HepG2 (cell line): Measurements from ENCODE around the gene MRFAP1L1. TPM values are rescaled to one million over a fixed set of nuclear protein-coding genes. Genes with fewer than 3 reads are reported as not detected.

Experiments
- ATAC-seq: fragments of 200-7000 bp; cut with Tn5 transposase; 3 replicates; pipeline ENCODE4 v1.9.1; 2020; ENCODE audit warnings: mild to moderate bottlenecking, moderate library complexity
- BruUV-seq: library from RNA; stranded (reverse); fragments of 400-500 nt; replicated peaks from 2 replicates; lab custom pipeline; 2021; lab: Mats Ljungman, UMichigan
- CTCF ChIA-PET: fragments of 300-600 bp; formaldehyde crosslinking; extraction: SDS; loops from one replicate; lab custom pipeline; 2021; ENCODE audit warnings: low total read pairs, inconsistent platforms, low intra/inter-chr PET ratio; lab: Yijun Ruan, JAX
- POLR2A ChIA-PET: fragments of 350-600 bp; sonication (Branson Sonifier 250); formaldehyde crosslinking; loops from one replicate; lab custom pipeline; 2020; ENCODE audit warnings: antibody characterized with exemption, inconsistent platforms; lab: Yijun Ruan, JAX
- DNase-seq: peaks from one replicate; pipeline ENCODE4 v3.0.0-alpha.2; 2015; ENCODE audit warnings: low spot score
- FAIRE-seq: peaks from 3 replicates; lab custom pipeline; 2011; peaks lifted over from hg19 to GRCh38; lab: Jason Lieb, UNC
- H2AFZ ChIP-seq: one replicate; pipeline ENCODE4 v1.6.1; 2011; ENCODE audit warnings: low read length, inconsistent platforms
- H3K27ac ChIP-seq: fragments of 300-600 bp; 3 replicates; pipeline ENCODE4 v1.8.0; 2011; ENCODE audit warnings: mixed run types, mild to moderate bottlenecking, mixed read lengths, low read length, inconsistent platforms; ENCODE audit not compliant: insufficient read depth; ENCODE audit errors: extremely low read length
- H3K27me3 ChIP-seq, 2 experiments: fragments of 200-600 bp in 1 of 2; 2 replicates in 1 of 2; 3 replicates in 1 of 2; pipeline versions ENCODE4 v1.6.0 to v1.8.0; 2011; ENCODE audit warnings: low read length in 2 of 2, mild to moderate bottlenecking in 2 of 2, moderate library complexity in 2 of 2, inconsistent platforms in 1 of 2; ENCODE audit not compliant: insufficient read depth in 2 of 2, control insufficient read depth in 1 of 2
- H3K36me3 ChIP-seq, 2 experiments: fragments of 200-600 bp in 1 of 2; replicated peaks in 1 of 2; 2 replicates in 1 of 2; 3 replicates in 1 of 2; pipeline versions ENCODE4 v1.5.1 to v1.8.0; 2011; ENCODE audit warnings: low read length in 2 of 2, inconsistent platforms in 1 of 2; ENCODE audit not compliant: insufficient read depth in 2 of 2, control insufficient read depth in 1 of 2
- H3K4me1 ChIP-seq: 2 replicates; pipeline ENCODE4 v1.5.1; 2012; ENCODE audit warnings: low read length, inconsistent platforms; ENCODE audit not compliant: insufficient read depth
- H3K4me2 ChIP-seq: 2 replicates; pipeline ENCODE4 v1.6.0; 2011; ENCODE audit warnings: low read depth, low read length, inconsistent platforms
- H3K4me3 ChIP-seq, 3 experiments: fragments of 200-600 bp in 1 of 3; sonication (generic), shearing (Covaris generic) in 1 of 3; replicated peaks in 1 of 3; 2 replicates each; pipeline ENCODE4 v1.5.1; 2011 to 2016; ENCODE audit warnings: low read length in 3 of 3, inconsistent platforms in 2 of 3, low read depth in 2 of 3, mild to moderate bottlenecking in 2 of 3, control low read depth in 1 of 3, mixed read lengths in 1 of 3; ENCODE audit not compliant: insufficient read depth in 1 of 3
- H3K79me2 ChIP-seq: one replicate; pipeline ENCODE4 v1.6.1; 2011; ENCODE audit warnings: low read length, inconsistent platforms; ENCODE audit not compliant: insufficient read depth
- H3K9ac ChIP-seq: 2 replicates; pipeline ENCODE4 v1.6.0; 2011; ENCODE audit warnings: mild to moderate bottlenecking, low read depth, low read length, inconsistent platforms; ENCODE audit not compliant: insufficient read depth
- H3K9me3 ChIP-seq: 2 replicates; pipeline ENCODE4 v1.5.1; 2012; ENCODE audit warnings: mild to moderate bottlenecking, low read length
- H4K20me1 ChIP-seq: 2 replicates; pipeline ENCODE4 v1.6.0; 2011; ENCODE audit warnings: inconsistent platforms, mild to moderate bottlenecking, low read length, moderate library complexity; ENCODE audit not compliant: insufficient read depth
- ONECUT2 ChIP-seq: sonication (generic); formaldehyde crosslinking; IDR thresholded peaks from 2 replicates; pipeline ENCODE4 v1.4.0; 2020; ENCODE audit warnings: missing genetic modification reagents
- SIN3A ChIP-seq: IDR thresholded peaks from 2 replicates; pipeline ENCODE4 v1.6.1; 2011; ENCODE audit warnings: low read depth, mild to moderate bottlenecking, control low read depth, low read length, borderline replicate concordance
- SMYD3 ChIP-seq: sonication (generic); formaldehyde crosslinking; IDR thresholded peaks from 2 replicates; pipeline ENCODE4 v1.8.1; 2023; ENCODE audit warnings: mild to moderate bottlenecking, missing genetic modification reagents
- ZBTB39 ChIP-seq: sonication (generic); formaldehyde crosslinking; IDR thresholded peaks from 2 replicates; pipeline ENCODE4 v1.5.0; 2020; ENCODE audit warnings: missing genetic modification reagents
- ZGPAT ChIP-seq: IDR thresholded peaks from 2 replicates; pipeline ENCODE4 v1.6.1; 2016; ENCODE audit warnings: mild to moderate bottlenecking
- ZMYM4 ChIP-seq: sonication (generic); formaldehyde crosslinking; IDR thresholded peaks from 2 replicates; pipeline ENCODE4 v1.8.1; 2023; ENCODE audit warnings: mild to moderate bottlenecking, missing genetic modification reagents
- ZNF142 ChIP-seq: sonication (generic); formaldehyde crosslinking; IDR thresholded peaks from 2 replicates; pipeline ENCODE4 v1.4.0; 2020; ENCODE audit warnings: missing genetic modification reagents
- WGBS: methylation state at CpG from one replicate; pipeline ENCODE4 v1.1.6; 2017; ENCODE audit warnings: low lambda C conversion rate; 5-methylcytosine and 5-hydroxymethylcytosine counted together
- in situ Hi-C: cut with HindIII; loops from 2 replicates; pipeline ENCODE4 v1.10.0; 2017; ENCODE audit warnings: low pct_unique_long_range_greater_than_20kb; ENCODE audit not compliant: extremely low pct_ligation_motif_present
- intact Hi-C: fragments of 100-400 bp; cut with micrococcal nuclease; formaldehyde crosslinking; loops from one replicate; pipeline ENCODE4 v1.10.0; 2022; ENCODE audit not compliant: unreplicated experiment
- polyA plus RNA-seq, 8 experiments: library from polyadenylated mRNA; depleted of rRNA in 3 of 8; stranded (reverse) in 7 of 8; unstranded in 1 of 8; fragments of >200 nt; fragmentation: Illumina TruSeq in 4 of 8; extraction: Trizol in 4 of 8; gene quantifications; 2 replicates each; pipeline versions ENCODE4 v1.2.1 to v1.2.3, GENCODE V29; 2011 to 2016; ENCODE audit warnings: low read depth in 4 of 8, missing spikeins in 1 of 8, mixed read lengths in 1 of 8; ENCODE audit not compliant: insufficient read depth in 1 of 8
- total RNA-seq, 5 experiments: library from RNA; depleted of rRNA; stranded (reverse); fragments of >200 nt; fragmentation: Illumina TruSeq; extraction: Trizol; gene quantifications; 2 replicates each; pipeline ENCODE4 v1.2.3, GENCODE V29; 2016; ENCODE audit warnings: low read depth in 1 of 5

Gene MRFAP1L1
- total and polyA plus RNA-seq, 2 of the 13 experiments (the other 11 are each of a cell fraction or from before 2014, with no cell fraction given): 44.8 to 76.6 TPM

- Histone ChIP-seq H3K79me2 (no peaks in the 10 kb centered on the region), H3K36me3 (no peaks in the 10 kb centered on the region), H3K9ac (no peak overlapping the region), H3K27ac (no peak overlapping the region), H3K4me1 (peaks cover 4% of the 10 kb centered on the region), H3K27me3 (no peaks in the 10 kb centered on the region), H3K9me3 (no peaks in the 10 kb centered on the region), H3K4me3 (no peak overlapping the region), H4K20me1 (no peaks in the 10 kb centered on the region), H3K4me2 (no peak overlapping the region), H2AFZ (no peak overlapping the region)
- intact Hi-C loops: no loop called here
- no TSS peak for BruUV-seq
- in situ Hi-C loops: no loop called here
- ChIA-PET POLR2A (no interaction called here), CTCF (no interaction called here)
- DNase-seq (no peak), ATAC-seq (no peak), FAIRE-seq (no peak)
- TF ChIP-seq SIN3A (no peak), ZBTB39 (CRISPR knock-in tag) (no peak), ZMYM4 (CRISPR knock-in tag) (no peak), SMYD3 (CRISPR knock-in tag) (no peak), ONECUT2 (no peak), ZNF142 (CRISPR knock-in tag) (no peak), ZGPAT (no peak)
- 90% methylated on average over 3 of the region's 3 CpGs for WGBS
Observed at GRCh38 chr4:6660430-6660829, 49.2 kb downstream of the MRFAP1L1 start.
